Glomerular visceral epithelial cell (primary cell): Measurements from ENCODE around the gene CFAP45.

ENCODE experiments used
- DNase-seq: peaks from one replicate; pipeline ENCODE4 v3.0.0-alpha.2; 2016; ENCODE audit errors: extremely low spot score

Gene CFAP45, protein sequence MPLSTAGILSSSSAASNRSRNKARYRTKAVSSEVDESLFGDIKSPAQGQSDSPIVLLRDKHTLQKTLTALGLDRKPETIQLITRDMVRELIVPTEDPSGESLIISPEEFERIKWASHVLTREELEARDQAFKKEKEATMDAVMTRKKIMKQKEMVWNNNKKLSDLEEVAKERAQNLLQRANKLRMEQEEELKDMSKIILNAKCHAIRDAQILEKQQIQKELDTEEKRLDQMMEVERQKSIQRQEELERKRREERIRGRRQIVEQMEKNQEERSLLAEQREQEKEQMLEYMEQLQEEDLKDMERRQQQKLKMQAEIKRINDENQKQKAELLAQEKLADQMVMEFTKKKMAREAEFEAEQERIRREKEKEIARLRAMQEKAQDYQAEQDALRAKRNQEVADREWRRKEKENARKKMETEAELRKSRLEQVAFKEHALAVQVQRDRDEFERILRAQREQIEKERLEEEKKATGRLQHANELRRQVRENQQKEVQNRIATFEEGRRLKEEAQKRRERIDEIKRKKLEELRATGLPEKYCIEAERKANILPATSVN

DNA sequence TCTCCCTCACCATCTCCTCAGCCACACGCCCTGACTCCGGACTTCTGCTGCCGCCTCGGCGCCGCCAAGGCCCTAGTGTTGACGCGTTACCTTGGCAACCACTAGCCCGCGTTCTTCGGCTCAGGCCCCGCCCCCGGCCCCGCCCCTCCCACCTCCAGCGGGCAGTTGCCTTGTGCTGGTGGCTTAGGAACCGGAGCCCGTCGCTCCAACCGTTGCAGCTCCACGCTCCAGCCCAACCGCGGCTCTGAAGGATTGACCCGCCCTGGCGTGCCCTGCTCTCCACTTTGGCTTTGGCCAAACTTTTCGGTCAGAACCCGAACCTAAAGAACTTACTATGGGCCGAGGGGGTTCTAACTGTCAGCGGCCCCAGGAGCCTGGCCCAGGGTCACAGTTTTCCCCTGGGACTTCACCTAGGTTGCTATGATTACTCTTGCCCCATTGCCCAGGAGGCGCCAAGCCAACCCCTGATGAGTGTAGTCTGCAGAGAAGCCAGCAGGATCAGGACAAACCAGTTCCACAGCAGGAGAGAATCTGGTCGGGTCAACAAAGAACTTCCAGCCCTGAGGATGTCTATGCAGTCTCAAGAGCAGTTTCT, at the start of gene CFAP45:
CFAP45 (minus strand) TSS at position 80 of the 595 bp plus-strand sequence; CDS start at position 13, 67 bp downstream.
- DNase-seq: peak; percentile 48

DNA sequence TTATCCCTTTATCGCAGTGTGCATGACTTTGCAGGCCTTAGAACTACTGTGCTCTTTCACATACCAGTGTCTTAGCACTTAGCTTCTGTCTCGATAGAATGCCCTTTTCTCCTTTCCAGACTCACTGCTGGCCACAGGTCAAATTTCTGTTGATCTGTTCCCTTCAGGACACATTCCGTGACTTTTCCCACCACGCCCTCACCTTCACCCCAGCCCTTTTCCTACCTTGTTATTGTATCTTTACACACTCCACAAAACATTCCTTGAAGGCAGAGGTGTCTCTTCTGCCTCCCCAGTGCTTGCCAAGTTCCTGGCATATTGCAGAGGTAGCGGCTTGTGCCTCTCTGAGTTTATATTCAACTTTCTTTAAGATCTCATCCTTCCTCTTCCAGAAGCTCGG, 49.2 kb upstream of the CFAP45 start:
- no peak for DNase-seq

DNA sequence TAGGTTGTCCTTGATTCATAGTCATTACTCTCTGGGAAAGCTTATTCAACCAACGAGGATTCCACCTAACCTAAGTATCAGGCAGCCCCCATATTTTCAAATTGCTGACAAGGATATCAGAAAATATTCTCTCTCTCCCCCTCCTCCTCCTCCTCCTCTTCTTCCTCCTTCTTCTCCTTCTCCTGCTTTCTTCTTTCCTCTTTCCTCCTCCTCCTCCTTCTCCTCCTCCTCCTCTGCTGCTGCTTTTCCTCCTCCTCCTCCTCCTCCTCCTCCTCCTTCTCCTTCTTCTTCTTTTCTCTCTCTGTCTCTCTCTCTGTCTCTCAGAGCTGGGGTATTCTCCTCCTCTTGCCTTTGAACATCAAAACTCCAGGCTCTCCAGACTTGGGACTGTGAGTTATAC, 48.0 kb upstream of the CFAP45 start:
- DNase-seq: no peak

- no peak for DNase-seq
Observed at GRCh38 chr1:159946242-159947187, 46.5 kb upstream of the CFAP45 start.

- DNase-seq: peak; percentile 39
Observed at GRCh38 chr1:159945483-159946241, 45.7 kb upstream of the CFAP45 start, which contains the start of gene IGSF9. Gene IGSF9, minus strand, starts transcription at chr1:159945613. Its CDS starts 2,159 bp downstream, at chr1:159943454.

- no peak for DNase-seq
Observed at GRCh38 chr1:159944623-159945455, 44.9 kb upstream of the CFAP45 start.

DNA sequence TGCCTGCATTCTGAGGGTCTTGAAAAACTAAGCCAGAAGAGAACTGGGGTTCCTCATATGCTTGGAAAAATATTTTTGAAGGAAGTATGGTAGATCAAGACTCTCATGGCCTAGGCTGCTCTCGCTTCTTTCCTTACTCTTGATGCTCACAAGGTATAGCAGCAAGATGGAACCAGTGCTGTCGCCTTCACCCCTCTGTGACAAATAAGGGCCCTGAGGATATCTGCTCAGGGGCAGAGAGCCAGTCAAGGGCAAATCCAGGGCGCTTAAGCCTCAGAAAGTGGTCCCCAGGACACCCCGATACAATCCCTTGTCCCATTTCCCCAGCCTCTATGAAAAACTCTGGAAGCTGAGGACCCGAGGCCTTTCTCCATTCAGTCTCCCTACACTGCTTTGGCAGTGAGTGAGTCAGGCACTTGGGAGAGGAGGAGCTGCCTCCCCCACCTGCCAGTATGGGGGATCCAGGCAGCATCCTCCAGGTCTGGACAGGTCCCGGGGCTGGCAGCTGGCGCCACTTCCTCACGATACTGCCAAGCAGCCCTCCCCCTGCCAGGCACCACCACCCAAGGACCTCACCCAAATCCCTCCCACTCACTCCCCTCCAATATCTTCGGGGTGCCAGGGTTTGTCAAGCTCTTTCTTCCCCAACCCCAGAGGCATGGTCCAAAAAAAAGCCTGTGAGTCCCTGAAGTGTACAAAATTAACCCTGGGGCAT, 44.1 kb upstream of the CFAP45 start:
- no peak for DNase-seq

GRCh38 chr1:159943278-159943640, 43.3 kb upstream of the CFAP45 start:
- DNase-seq: no peak

- no peak for DNase-seq
Observed at GRCh38 chr1:159942632-159943277, 42.8 kb upstream of the CFAP45 start.

- no peak for DNase-seq
Observed at GRCh38 chr1:159941591-159942560, 41.9 kb upstream of the CFAP45 start.

DNA sequence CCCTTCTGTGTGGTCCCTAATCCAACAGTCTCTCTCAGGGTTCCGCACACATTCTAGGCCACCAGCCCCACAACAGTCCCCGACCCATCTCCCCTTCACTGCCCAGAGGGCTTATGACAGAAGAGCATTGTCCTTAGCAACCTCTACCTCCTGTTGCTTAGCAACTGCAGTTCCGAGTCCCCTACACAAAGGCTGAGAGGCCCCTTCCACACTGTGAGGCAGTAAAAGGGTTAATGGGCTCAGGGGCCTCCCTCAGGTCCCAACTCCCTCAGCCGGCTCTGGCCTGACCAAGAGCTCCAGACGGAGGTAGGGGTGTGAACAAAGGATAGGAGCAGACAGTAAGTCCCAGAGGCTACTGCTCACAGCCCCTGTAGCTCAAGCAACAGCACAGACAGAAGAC, 41.2 kb upstream of the CFAP45 start:
- DNase-seq: no peak

DNA sequence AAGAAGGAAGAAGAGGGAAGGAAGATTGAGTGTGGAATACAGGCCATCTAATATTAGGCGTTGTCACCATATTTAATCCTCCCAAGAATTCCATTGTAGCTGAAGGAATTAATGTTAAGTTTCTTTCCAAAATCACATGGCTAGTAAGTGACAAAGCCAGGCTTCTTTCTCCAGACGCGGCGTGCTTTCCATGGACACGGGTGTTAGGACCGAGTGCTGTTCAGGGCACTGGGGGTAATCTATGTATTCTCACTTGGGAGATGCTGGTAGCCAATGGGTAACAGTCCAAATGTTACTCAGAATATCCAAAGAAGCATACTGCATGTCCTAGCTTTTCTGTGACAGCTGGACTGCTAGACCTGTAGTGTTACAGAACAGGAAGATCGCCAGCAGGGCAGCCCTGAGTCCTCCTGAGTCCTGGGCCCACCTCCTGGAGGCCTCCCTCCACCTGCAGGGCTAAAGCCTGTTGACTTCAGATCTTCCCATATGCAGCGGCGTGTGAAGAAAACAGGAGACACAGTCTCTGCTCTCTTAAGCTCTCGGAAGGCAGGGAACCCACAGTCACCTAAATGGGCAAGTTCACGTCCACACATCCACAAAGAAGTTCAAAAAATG, 40.1 kb upstream of the CFAP45 start:
- no peak for DNase-seq

- no peak for DNase-seq
Observed at GRCh38 chr1:159939678-159940002, 39.7 kb upstream of the CFAP45 start.

- DNase-seq: no peak
Observed at GRCh38 chr1:159938905-159939677, 39.1 kb upstream of the CFAP45 start.

GRCh38 chr1:159938211-159938852, 38.4 kb upstream of the CFAP45 start:
- no peak for DNase-seq

- DNase-seq: no peak
Observed at GRCh38 chr1:159937054-159937750, 37.2 kb upstream of the CFAP45 start.
